Thyroid gland (tissue), 4 donors: Measurements from ENCODE around the gene SLC35E3.

Experiments used
- CTCF ChIP-seq, 6 experiments: fragments of 200-600 bp in 3 of 6; fragments of 450-650 bp in 3 of 6; sonication (generic) in 3 of 6; IDR thresholded peaks; one replicate each; pipeline ENCODE4 v1.5.1; 2016 to 2019; ENCODE audit warnings: antibody characterized with exemption in 6 of 6, mild to moderate bottlenecking in 2 of 6, inconsistent platforms in 1 of 6, moderate library complexity in 1 of 6
- POLR2A ChIP-seq, 2 donors: fragments of 450-650 bp; IDR thresholded peaks; one replicate each; pipeline ENCODE4 v1.6.1; 2017; ENCODE audit warnings: antibody characterized with exemption in 2 of 2, mild to moderate bottlenecking in 2 of 2, moderate library complexity in 1 of 2

GRCh38 chr12:68766646-68767045 is 20.7 kb downstream of the SLC35E3 start:
- no peak for TF ChIP-seq CTCF (IDR thresholded peaks at IDR 0.05)
- no peak for TF ChIP-seq POLR2A (IDR thresholded peaks at IDR 0.05)
